ENCODE measurements around the gene TMEM144. TPM values are rescaled to one million over a fixed set of nuclear protein-coding genes. Genes with fewer than 3 reads are reported as not detected.

The TMEM144 gene
- total RNA-seq, 4 donors from 2014 or later = 3.7 to 9.3 (median 6.2) TPM

GRCh38 chr4:158192439-158193158, 17.7 kb upstream of the TMEM144 start:
- Histone ChIP-seq H3K27me3 (no peaks in the 10 kb centered on the region), H3K4me1 (peaks cover 12% of the 10 kb centered on the region), H3K4me3 (no peak overlapping the region), H3K9me3 (no peaks in the 10 kb centered on the region), H3K36me3 (no peaks in the 10 kb centered on the region), H3K27ac (peak overlapping the region; percentile 38)
- TF ChIP-seq POLR2A (IDR thresholded peaks at IDR 0.05) (no peak), POLR2AphosphoS5 (IDR thresholded peaks at IDR 0.05) (no peak), EP300 (IDR thresholded peaks at IDR 0.05) (no peak), CTCF (IDR thresholded peaks at IDR 0.05) (no peak)
- DNase-seq (ENCODE audit: low spot score in 2 of 2) = no peak
- 52% methylated on average over 5 of the region's 5 CpGs for WGBS

DNA sequence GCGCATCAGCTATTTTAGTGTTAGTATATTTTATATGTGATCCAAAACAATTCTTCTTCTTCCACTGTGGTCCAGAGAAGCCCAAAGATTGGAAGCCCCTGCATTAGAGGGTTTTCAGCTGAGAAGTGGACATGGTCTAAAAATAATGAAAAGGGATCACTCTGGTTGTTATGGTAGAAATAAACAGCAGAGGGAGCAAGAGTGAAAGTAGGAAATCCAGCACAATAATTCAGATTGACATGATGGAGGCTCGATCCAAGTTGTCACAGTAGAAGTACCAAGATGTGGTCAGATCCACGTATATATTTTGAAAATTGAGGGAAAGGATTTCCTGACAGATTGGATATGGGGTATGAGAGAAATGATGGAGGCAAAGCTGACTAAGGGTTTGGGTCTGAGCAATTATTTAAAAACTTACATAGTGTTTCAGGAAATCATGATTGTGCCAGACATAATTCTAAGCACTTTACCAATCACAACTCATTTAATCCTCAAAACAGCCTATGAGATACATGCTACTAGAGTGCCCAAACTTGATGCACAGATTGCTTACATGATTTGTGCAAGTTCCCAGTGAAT, 17.0 kb upstream of the TMEM144 start:
- Histone ChIP-seq H3K9me3 (no peaks in the 10 kb centered on the region), H3K27ac (no peak overlapping the region), H3K4me1 (peaks cover 12% of the 10 kb centered on the region), H3K27me3 (no peaks in the 10 kb centered on the region), H3K4me3 (no peak overlapping the region), H3K36me3 (no peaks in the 10 kb centered on the region)
- TF ChIP-seq CTCF (IDR thresholded peaks at IDR 0.05) (peak; percentile 36 to 42), POLR2A (IDR thresholded peaks at IDR 0.05) (no peak)
- 37% methylated on average over 3 of the region's 3 CpGs for WGBS
- no peak for DNase-seq (ENCODE audit: low spot score in 2 of 2)

GRCh38 chr4:158195297-158195696, 15.0 kb upstream of the TMEM144 start:
- no peak for DNase-seq (ENCODE audit: low spot score in 2 of 2)
- TF ChIP-seq POLR2A (IDR thresholded peaks at IDR 0.05) = no peak
- no peak for TF ChIP-seq POLR2AphosphoS5 (IDR thresholded peaks at IDR 0.05)
- no peak for TF ChIP-seq EP300 (IDR thresholded peaks at IDR 0.05)
- no peak for TF ChIP-seq CTCF (IDR thresholded peaks at IDR 0.05)
- Histone ChIP-seq H3K27me3 (no peaks in the 10 kb centered on the region), H3K4me1 (peaks cover 12% of the 10 kb centered on the region), H3K9me3 (no peaks in the 10 kb centered on the region), H3K4me3 (no peak overlapping the region), H3K27ac (no peak overlapping the region), H3K36me3 (no peaks in the 10 kb centered on the region)
- 49% methylated on average over 1 of the region's 1 CpG for WGBS

- no peaks in the 10 kb centered on the region for H3K9me3 ChIP-seq
- no peaks in the 10 kb centered on the region for H3K27me3 ChIP-seq
- no peak overlapping the region for H3K4me3 ChIP-seq
- peaks cover 12% of the 10 kb centered on the region for H3K4me1 ChIP-seq
- 87% methylated on average over 5 of the region's 5 CpGs for WGBS
- H3K36me3 ChIP-seq = no peaks in the 10 kb centered on the region
- no peak overlapping the region for H3K27ac ChIP-seq
- TF ChIP-seq CTCF (IDR thresholded peaks at IDR 0.05) (no peak), POLR2A (IDR thresholded peaks at IDR 0.05) (no peak), EP300 (IDR thresholded peaks at IDR 0.05) (no peak)
- DNase-seq (ENCODE audit: low spot score in 2 of 2) = no peak
Observed at GRCh38 chr4:158197194-158197776, 13.0 kb upstream of the TMEM144 start.

DNA sequence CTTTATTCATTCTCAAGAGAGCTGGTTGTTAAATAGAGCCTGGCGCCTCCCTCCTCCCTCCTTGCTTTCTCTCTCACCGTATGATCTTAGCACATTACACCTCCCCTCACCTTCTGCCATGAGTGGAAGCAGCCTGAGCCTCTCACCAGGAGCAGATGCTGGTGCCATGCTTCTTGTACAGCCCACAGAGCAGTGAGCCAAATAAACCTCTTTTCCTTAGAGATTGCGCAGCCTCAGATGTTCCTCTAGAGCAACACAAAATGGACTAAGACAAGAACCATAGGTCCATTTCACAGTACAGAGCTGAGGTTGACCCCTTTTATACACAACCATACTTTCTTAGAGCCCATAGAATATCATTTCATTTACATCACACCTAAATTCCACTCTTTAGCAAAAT, 10.1 kb upstream of the TMEM144 start:
- no peaks in the 10 kb centered on the region for H3K36me3 ChIP-seq
- H3K4me3 ChIP-seq = no peak overlapping the region
- no peaks in the 10 kb centered on the region for H3K9me3 ChIP-seq
- TF ChIP-seq CTCF (IDR thresholded peaks at IDR 0.05) (no peak), POLR2AphosphoS5 (IDR thresholded peaks at IDR 0.05) (no peak)
- H3K4me1 ChIP-seq = no peaks in the 10 kb centered on the region
- 94% methylated on average over 3 of the region's 3 CpGs for WGBS
- DNase-seq (ENCODE audit: low spot score in 2 of 2) = no peak
- H3K27me3 ChIP-seq = no peaks in the 10 kb centered on the region
- no peak overlapping the region for H3K27ac ChIP-seq
